HG03457 (cell line): ENCODE results near the gene KCNQ2.

Source experiments
- ATAC-seq: cut with Tn5 transposase; IDR thresholded peaks from one replicate; pipeline ENCODE4 v1.9.1; 2021; ENCODE audit warnings: moderate number of reproducible peaks; ENCODE audit not compliant: unreplicated experiment

KCNQ2 gene

DNA sequence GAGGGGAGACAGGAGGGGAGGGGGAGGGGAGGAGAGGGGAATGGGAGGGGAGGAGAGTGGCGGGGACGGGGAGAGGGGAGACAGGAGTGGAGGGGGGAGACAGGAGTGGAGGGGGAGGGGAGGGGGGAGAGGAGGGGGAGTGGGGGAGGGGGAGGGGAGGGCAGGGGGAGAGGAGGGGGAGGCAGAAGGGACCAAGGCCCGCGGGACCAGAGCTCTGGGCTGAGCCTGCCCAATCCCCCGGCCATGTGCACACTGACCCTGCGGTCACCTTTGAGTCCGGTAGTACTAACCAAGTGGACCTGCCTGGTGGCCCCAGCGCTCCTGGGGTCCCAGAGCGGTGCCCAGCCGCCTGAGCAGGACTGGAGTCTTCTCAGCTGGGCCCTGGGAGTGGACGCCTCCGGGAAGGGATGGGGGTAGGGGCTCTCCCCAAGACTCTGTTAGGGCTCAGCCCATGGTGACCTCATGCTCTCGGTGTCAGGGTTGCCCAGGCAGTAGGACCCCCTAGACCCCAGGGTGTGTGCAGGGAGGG lies 471 bp upstream of the KCNQ2 start:
- no peak for ATAC-seq

DNA sequence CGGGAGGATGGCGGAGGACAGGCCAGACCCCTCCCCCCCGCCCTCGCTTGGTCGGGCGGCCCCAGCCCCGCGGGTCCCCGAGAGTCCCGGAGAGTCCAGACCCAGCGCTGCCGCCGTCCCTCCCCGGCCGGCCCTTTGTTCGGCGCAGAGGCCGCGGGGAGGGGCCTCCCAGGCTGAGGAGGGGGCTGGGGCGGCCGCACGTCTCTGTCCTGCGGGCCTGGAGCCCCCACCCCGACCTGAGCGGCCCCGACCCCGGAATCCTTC lies 806 bp downstream of the KCNQ2 start:
- ATAC-seq: no peak

DNA sequence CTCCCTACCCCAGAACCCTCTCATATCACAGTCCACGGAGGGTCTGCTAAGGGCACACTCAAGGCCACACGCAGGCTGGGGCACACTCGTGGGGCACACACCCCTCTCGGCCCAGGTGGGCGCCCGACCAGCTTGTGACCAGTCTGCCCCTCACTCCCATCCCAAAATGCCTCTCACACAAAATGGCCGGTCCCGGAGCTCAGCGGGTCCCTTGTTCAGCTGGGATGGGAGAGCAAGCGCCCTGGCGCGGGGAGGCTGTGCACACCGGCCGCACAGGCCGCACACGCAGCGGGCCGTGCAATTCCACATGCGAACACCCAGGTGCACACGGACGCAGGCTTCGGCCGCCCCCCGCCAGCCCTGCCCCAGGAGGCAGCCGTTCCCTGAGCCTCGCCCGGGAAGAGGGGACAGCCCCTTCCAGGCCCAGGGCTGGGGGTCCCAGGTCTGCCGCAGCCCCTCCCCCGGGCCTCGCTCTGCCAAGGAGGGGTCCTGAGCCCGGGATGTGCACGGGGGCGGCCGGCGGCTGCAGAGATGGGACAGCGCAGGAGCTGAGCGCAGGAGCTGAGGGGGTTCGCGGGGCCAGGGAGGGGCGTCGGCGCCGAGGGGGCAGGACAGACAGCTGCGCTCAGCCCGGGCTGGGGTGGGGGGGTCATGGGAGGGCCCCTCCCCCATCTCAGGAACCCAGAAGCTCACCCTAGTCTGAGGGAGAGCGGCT lies 1.3 kb downstream of the KCNQ2 start:
- no peak for ATAC-seq

DNA sequence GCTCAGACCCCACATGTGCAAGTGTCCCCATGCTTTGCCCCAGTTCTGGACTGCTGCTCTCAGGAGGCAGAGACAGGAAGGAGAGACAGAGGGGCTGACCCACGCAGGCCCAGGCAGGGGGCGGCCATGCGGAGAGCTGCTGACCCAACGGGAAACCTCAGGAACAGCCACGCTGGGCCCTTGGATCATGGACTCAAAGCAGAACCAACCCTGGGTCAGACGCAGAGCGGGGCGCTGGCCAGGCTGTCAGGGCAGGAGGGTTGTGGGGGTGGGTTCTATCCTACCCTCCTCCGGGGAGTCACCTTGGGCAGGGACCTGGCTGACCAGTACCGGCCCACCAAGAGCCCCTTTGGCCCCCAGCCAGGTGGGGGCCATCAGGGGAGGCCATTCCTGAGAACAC lies 2.0 kb downstream of the KCNQ2 start:
- ATAC-seq: no peak

DNA sequence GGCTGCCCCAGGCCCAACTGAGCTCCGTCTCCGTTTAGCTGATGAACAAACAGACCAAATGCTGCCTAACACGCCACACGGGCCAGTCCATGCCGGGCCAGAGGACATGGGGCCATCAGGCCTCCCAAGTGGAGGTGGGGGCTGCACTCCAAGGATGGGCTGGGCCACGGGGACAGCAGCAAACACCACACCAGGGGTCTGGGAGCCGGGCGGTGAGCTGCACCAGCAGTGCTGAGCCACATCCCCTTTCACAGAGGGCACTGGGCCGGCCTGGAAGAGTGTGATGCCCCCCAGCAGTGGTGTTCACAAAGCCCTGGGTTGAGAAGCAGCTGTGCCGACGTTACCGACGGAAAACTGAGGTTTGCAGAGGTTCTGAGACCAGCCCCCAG lies 2.7 kb downstream of the KCNQ2 start:
- ATAC-seq: no peak

DNA sequence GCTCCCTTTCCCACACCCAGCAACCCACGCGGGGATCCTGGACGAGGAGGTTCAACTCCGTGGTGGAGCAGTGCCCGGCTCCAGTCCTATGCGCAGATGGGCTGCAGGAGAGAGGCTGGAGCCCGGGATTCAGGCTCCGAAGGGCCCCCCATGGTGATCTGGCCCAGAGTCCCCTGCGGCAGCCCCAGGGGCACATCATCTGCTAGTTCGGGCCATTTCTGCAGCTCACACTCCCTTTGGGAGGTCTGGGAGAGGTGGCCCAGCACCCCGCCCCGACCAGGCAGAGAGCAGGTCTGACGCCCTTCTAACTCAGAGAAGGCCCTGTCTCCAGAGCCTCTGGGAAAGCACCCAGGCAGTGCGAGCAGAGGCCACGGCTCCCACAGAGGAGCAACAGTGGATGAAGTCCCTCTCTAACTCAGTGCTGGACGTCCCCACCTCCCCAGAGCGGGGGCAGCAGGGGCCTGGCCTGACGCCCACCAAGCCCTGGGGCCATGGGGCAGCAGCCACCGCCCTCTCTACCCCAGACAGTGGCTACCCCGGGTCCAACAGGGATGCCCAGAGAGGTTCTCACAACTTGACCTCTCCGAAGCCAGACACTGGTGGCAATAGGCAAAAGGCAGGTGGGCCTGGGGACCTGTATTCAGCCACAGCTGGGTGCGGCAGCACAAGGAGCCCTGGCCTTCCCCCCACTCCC lies 3.3 kb downstream of the KCNQ2 start:
- ATAC-seq: no peak

DNA sequence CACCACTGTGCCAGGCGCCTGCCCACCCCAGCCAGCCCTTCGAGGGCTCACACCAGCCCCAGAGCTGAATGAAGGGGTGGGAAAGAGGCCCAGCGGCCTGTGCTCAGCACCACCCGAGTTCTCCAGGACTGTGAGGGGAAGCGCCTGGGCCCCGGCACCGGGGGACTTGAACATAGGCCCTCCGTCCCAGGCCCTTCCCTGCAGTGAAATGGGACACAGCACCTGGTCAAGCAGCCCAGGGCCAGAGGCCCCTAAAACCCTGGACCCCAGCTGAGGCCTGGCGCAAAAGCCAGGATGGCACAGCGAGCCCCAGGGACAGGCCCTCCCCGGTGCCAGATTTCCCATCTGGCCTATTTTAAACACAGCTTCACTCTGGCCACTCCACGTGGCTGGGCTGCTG lies 4.0 kb downstream of the KCNQ2 start:
- ATAC-seq: no peak

DNA sequence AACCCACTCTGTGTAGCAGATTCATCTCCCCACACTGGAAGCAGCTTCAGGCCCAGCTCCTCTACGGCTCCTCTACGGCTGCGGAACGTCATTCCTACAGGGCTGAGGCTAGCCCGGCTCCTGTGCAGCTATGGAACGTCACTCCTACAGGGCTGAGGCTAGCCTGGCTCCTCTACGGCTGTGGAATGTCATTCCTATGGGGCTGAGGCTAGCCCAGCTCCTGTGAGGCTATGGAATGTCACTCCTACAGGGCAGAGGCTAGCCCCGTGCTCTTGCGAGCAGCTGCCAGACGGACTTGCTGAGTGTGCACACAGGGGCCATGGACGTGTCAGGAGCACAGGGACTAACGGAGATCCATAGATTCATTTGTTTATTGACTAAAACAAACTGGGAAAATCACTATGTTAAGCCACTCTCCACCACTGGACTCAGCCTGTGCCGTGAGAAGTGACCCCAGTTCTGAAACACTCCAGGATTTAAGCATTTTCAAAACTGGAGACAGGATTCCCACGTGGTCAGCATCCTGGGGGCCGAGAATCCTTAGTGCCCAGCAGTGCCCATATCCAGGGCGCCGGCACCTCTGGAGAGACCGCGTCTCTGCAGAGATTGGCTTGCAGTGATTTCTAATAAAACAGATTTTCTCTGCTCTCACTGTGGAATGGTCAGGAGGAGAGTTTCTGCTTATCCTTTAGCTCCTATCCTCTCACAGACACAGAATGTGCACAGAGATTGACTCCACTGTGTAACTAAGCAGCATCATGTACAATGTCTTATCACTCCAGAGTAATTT lies 5.0 kb downstream of the KCNQ2 start:
- no peak for ATAC-seq

DNA sequence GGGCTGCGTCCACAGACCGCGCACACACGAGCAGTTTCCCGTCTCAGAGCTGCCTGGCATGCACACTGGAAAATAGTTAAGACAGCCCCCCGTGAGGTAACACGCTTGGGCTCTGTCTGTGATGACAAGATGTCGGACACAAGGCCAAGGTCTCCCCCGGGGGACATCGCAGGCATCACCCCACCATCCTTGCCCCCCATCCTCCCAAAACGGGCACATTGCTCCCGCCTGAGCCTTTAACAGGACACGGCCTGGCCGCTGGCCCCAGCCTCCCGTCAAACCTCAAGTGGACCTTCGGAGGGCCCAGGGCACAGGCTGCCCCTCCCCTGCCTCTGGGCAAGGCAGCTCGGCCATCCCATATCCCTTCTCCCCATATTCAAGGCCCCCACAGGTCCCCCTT lies 5.6 kb downstream of the KCNQ2 start:
- no peak for ATAC-seq

DNA sequence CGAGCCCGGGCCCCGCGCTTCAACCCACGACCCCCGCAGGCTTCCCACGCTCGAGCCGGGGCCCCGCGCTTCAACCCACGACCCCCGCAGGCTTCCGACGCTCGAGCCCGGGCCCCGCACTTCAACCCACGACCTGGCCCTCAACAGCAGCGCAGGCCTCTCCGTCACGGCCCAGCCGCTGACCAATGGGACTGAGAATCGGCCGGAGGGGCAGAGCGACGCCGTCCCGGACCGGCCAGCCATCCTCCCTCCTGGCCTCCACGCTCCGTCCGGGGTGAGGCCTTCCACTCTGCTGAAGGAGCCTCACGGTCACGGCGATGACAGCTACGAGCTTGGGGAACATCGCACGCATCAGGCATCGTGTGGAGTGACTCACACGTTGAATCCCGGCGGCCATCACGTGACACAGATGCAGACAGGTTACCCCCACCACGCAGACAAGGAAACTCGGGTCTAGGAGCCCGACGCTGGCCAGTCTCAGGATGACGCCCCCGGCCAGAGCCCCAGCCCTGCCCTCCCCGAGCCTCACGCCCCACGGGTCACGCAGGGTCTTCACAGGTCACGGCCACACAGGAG lies 6.1 kb downstream of the KCNQ2 start:
- no peak for ATAC-seq

DNA sequence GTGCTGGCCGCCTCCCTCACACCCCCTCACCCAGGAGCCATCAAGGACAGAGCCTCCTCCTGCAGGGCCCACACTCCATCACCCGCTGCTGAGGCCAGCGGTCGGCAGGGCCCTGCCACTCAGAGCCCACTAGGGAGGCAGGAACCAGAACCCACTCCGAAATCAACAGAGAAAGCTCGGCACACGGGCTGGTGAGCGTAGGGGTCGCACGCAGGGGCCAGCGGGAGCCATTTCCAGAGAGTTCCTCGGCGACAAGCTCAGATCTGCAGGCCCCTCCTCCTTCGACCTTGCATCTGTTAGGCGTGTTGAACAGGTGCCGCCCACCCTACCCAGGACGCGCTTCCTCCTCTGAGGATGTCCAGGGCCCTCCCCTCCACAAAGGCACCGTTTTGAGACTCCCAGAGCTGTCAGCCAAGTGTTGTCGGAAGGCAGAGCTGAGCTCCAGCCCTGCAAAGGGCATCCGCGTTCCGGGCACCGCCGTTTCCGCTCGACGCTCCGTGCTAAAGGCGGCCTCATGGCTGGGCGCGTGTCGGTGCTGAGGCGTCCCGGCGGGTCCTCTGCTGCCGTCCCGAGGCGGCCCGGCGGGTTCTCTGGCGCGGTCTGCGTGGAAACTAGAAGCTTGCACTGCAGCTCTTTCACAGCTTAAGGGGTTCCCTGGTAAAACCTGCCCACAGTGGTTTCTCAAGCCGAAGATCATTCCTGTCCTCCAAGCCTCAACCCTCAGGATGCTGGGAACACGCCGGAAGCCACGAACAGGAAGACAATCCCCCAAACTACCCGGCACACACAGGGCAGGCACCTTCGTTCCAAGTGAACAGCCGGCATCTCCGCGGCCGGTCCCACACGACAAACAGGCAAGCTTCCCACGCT lies 6.8 kb downstream of the KCNQ2 start:
- ATAC-seq: no peak

DNA sequence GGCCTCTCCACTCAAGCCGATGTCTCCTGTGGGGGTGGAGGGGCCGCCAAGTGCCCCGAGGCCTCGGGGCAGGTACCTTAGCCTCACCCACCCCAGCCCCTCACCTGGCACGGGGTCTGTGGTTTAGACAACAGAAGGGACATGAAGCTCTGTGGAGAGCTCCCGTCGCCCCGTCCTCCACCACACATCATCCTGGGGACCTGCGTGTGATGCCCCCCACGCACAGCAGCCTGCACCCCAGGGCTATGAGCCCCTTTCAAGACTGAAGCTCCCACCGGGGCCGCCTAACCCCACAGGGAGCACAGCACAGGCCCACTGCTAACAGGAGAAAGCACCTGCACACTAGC lies 8.2 kb downstream of the KCNQ2 start:
- no peak for ATAC-seq

DNA sequence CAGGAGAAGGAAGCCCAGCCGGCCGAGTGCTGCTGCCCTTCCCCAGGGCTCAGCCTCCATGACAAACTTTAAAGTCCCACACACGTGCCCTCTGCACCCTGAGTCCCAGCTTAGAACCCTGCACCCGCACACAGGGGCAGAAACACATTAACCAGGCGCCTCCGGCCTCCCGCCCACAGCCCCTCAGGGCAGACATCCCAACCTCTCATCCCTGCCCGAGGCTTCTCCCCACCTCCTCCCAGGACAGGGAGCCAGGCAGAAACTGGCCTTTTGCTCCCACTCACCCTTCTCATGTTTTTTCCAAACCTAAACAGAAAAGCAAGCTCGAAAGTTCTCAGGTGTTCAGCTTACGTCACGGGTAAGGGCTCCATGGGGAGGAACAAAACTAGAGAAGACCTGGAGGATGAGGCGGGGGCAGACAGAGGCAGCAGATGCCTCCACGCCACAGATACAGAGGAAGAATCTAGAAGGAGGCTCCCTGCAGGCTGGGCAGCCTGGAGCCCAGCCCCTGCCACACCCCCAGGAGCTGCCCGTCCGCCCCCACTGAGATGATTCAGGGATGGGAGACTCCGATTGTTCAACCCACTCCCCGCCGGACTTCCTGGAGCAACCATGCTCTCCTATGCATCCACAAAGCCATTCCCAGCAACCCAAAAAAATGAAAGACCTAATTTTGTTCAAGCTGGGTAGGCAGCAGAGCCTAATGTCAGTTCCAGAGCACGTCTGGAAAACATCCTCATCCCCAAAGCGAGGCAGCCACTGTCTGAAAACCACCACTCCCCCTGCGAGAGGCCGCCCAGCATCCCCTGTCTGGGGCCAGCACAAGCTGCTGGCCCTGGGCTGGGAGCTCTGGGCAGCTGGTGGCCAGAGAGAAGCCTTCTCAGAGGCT lies 8.8 kb downstream of the KCNQ2 start:
- ATAC-seq: no peak

DNA sequence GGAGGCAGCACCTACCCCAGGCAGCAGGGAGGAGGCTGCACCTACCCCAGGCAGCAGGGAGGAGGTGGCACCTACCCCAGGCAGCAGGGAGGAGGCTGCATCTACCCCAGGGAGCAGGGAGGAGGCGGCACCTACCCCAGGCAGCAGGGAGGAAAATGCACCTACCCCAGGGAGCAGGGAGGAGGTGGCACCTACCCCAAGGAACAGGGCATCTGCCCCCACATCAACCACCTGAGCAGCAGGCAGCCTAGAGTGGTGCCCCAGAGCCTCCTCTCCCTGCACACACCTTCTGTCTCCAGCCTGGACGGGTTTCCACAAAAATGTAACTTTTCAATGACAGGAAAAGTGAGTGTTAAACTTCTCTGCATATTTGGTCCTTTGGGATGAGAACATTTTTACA lies 10.2 kb downstream of the KCNQ2 start:
- no peak for ATAC-seq

DNA sequence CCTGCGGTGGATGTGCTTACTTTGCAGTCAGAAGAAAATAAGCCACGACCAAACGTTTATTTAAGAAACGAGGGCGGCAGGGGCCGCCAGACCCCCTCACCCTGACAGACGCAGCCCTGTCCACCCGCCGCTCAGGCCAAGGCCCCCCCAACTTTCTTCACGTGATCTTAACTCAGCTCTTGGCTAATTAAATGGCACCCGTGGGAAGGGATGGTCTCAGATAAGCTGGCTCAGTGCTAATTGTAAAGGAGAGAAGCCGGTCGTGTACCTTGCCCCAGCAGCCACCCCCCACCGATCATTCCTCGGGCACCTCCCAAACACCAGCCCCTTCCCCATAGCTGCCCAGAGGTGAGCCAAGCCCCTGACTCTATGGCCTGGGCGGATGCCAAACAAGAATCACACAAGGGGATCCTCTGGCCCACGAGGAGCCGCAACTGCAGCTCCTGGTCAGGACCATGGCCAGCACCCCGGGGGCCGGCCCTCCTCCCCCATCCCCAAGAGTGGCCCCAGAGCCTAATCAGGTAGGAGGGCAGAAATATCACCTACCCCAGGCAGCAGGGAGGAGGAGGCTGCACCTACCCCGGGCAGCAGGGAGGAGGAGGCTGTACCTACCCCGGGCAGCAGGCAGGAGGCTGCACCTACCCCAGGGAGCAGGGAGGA lies 11.2 kb downstream of the KCNQ2 start:
- ATAC-seq: no peak

DNA sequence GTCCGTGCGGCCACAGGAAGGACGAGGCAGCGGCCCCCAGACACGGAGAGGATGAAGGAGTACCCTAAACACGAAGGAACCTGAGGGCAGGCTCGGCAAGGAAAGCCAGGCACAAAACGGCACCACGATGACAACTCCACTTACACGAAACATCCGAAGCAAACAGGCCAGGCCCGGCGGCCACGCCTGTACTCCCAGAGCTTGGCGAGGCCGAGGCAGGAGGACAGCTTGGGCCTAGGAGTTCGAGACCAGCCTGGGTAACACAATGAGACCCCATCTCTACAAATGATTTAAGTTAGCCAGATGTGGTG lies 13.4 kb downstream of the KCNQ2 start:
- no peak for ATAC-seq

DNA sequence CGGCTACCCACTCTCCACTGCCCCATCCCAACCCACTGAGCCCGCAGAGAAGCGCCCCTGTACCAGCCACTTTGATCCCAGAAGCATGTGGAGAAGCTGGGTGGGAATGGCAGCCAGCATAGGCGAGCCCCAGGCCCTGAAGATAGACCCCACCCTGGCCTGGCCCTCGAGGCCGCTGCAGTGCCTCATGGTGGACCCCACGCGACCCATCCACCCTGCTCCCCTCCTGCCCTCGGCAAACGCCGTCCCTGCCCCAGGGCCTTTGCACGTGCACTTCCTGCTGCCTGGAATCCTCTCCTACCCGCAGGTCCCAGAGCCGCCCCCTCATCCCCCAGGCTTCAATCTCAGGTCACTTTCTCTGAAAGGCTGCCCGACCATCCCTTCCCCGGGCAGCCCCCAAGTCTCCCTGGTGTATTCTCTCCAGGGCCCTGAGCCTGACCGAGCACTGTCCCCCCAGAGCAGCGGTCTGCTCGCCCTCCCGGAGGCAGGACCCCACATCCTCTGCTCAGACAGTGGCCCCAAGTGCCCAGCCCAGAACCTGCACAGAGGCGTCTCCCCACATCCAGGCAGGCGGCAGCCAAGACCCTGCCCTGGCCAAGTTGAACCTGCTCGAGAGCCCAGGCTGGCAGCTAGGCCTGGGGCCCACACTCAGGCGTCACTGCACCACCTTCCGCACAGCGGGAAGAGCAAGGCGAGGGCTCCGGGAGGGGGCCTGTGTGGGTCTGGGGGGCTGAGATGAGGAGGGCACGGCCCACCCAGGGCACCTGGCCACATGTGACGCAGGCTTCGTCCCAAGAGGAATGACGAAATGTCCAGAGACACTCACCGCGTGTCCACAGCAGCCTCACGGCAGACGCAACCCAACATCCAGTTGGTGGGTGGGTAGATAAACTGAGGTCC lies 14.0 kb downstream of the KCNQ2 start:
- no peak for ATAC-seq

DNA sequence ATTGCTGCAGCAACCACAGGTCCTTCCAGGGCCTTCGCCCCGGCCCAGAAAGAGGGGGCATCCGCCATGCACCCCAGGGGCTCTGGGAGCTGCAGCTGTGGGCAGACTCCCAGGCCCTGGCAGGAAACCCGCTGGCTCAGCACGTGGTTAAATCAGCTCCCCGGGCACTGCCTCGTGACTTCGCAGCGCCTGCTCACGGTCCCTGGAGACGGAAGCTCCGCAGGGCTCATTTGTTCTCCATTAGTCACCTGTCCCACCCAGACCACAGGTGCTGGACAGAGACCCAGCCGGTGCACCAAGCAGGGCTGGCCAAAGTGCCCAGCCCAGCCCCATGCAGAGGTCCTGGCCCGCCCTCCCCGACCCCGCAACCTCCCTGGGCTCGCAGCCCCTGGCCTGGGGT lies 14.7 kb downstream of the KCNQ2 start:
- ATAC-seq: no peak
